Measurements from ENCODE around the gene ASPHD2.

DNA sequence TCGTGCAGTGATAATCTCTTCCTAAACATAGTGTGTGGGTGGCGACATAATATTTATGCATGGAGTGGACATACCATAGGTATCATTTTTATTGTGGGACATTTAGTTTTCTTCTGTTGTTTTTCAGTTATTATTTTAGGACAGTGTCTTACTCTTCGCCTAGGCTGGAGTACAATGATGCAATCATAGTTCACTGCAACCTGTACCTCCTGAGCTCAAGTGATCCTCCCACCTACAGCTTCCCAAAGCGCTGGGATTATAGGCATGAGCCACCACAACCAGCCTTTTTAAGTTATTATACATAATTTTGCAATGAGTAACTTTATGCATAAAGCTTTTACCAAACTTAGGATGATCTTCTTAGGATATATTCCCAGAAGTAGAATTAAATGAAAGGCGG, 57.3 kb downstream of the ASPHD2 start:
- TF ChIP-seq CTCF (IDR thresholded peaks at IDR 0.05): no peak
- no peak for TF ChIP-seq POLR2A (IDR thresholded peaks at IDR 0.05)
